ENCODE measurements around the gene SLC26A8. TPM values are rescaled to one million over a fixed set of nuclear protein-coding genes. Genes with fewer than 3 reads are reported as not detected.
"Not testable (repeated sequence)": the region's sequence is repeated elsewhere in the genome, so short reads cannot be mapped to it uniquely, and the experiment has no call there.

The SLC26A8 gene
- total and polyA plus RNA-seq, 3 experiments from 2014 or later, result not detected

DNA sequence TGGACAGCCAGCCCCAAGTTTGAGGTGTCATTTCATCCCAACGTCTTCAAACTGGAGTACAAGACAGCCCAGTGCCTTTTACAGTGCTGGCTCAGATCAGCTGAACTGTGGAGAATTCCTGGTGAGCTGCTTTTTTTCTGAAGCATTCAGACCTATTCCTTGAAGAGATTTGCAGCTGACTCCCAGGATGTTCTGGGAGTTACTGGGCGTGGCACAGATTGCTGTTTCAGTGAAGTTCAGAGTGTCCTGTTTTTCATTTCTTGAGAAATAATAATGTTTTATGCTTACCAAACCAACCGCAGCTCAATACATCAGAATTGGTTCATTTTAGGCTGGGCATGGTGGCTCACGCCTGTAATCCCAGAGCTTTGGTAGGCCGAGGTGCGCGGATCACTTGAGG, 70.1 kb downstream of the SLC26A8 start:
- Histone ChIP-seq H3K4me1 (ENCODE audit: insufficient read depth, low read length) (no peaks in the 10 kb centered on the region), H3K4me3 (ENCODE audit: low read length) (no peak overlapping the region), H3K27me3 (ENCODE audit: insufficient read depth, low read length, poor library complexity, severe bottlenecking) (no peaks in the 10 kb centered on the region), H3K9me3 (ENCODE audit: low read length) (no peaks in the 10 kb centered on the region), H3K36me3 (ENCODE audit: insufficient read depth, low read length) (no peaks in the 10 kb centered on the region), H3K27ac (ENCODE audit: low read depth, low read length) (no peak overlapping the region)
- Mint-ChIP-seq H3K27me3 (peaks cover 11 to 25% of the 10 kb centered on the region in 2 donors), H3K9me3 (no peaks in the 10 kb centered on the region), H3K4me3 (no peak overlapping the region), H3K36me3 (no peaks in the 10 kb centered on the region), H3K27ac (no peak overlapping the region), H3K4me1 (no peaks in the 10 kb centered on the region)
- CTCF ChIA-PET, result interaction anchor here (1.5 kb wide), 1 partner anchor 22 kb away, joined by 3 read pairs; no protein-coding TSS in a partner anchor
- POLR2A ChIA-PET, result no interaction called here
- no peak for DNase-seq

DNA sequence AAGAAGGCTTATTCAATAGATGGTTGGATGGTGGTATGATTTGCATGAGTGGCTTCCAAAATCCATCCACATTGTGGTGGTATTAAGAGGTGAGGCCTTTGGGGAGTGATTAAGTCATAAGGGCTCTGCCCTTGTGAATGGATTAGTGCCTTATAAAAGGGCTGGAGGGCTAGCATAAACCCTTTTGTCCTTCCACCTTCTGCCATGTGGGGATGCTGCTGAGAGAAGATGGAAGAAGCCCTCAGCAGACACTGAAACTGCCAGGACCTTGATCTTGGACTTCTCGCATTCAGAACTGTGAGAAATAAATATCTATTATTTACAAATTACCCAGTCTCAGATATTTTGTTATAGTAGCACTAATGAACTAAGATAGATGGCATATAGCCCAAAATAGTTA, 75.7 kb downstream of the SLC26A8 start:
- POLR2A ChIA-PET, result no interaction called here
- CTCF ChIA-PET, result no interaction called here

DNA sequence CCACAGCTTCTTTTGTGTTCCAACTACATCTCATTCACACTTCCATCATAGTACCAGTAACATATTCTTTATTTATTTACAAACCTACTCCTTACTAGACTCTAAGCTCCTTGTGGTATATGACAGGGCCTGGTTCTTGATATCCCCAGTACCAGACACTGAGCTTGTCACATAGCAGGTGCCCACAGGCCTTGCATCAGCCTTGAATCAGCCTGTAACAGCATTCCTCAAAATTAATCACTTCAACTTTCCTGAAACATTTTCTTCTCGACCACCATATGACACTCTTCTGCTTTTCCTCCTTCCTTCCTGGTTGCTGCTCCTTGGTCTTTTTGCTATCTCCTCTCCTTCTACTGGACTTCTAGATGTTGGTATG, 78.8 kb downstream of the SLC26A8 start:
- Mint-ChIP-seq H3K4me1 (no peaks in the 10 kb centered on the region), H3K36me3 (peaks cover 0 to 3% (median 0%) of the 10 kb centered on the region in 3 donors), H3K27me3 (peaks cover under 1 to 9% of the 10 kb centered on the region in 2 donors), H3K4me3 (no peak overlapping the region), H3K9me3 (no peaks in the 10 kb centered on the region), H3K27ac (no peak overlapping the region)
- Histone ChIP-seq H3K4me3 (ENCODE audit: low read length) (no peak overlapping the region), H3K36me3 (ENCODE audit: insufficient read depth, low read length) (no peaks in the 10 kb centered on the region), H3K4me1 (ENCODE audit: insufficient read depth, low read length) (no peaks in the 10 kb centered on the region), H3K27ac (ENCODE audit: low read depth, low read length) (no peak overlapping the region), H3K27me3 (ENCODE audit: insufficient read depth, low read length, poor library complexity, severe bottlenecking) (no peaks in the 10 kb centered on the region), H3K9me3 (ENCODE audit: low read length) (no peaks in the 10 kb centered on the region)
- ChIA-PET POLR2A (no interaction called here), CTCF (no interaction called here)
- no peak for DNase-seq

More for the DNA sequence above, 75.7 kb downstream of the SLC26A8 start:
- Mint-ChIP-seq H3K36me3 (peaks cover 0 to 3% (median 0%) of the 10 kb centered on the region in 3 donors), H3K4me3 (no peak overlapping the region), H3K9me3 (no peaks in the 10 kb centered on the region), H3K27ac (no peak overlapping the region), H3K27me3 (peaks cover 0 to 5% of the 10 kb centered on the region in 2 donors), H3K4me1 (no peaks in the 10 kb centered on the region)
- no peaks in the 10 kb centered on the region for H3K36me3 ChIP-seq (ENCODE audit: insufficient read depth, low read length)
- no peaks in the 10 kb centered on the region for H3K9me3 ChIP-seq (ENCODE audit: low read length)
- no peak overlapping the region for H3K4me3 ChIP-seq (ENCODE audit: low read length)
- H3K27me3 ChIP-seq (ENCODE audit: insufficient read depth, low read length, poor library complexity, severe bottlenecking), result no peaks in the 10 kb centered on the region
- H3K4me1 ChIP-seq (ENCODE audit: insufficient read depth, low read length), result no peaks in the 10 kb centered on the region
- no peak overlapping the region for H3K27ac ChIP-seq (ENCODE audit: low read depth, low read length)
- DNase-seq, result no peak

DNA sequence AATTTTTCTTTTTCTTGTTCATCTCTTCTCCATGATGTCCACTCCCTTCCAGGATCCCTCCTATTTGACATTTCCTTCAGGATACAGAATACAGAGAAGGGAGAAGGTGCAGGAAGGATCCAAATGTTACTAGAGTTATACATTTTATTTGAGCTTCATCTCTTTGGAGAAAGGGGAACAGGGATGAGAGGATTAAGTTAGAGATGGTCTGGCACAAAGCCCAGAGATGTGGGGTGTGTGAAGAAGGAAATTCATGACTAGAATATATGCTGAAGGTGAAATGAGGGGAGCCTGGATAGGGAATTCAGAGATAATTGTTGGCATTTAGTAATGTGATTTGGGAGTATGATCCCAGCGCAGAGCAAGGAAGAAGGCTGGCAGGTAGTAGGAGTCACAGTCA, 81.1 kb downstream of the SLC26A8 start:
- no peaks in the 10 kb centered on the region for H3K27me3 ChIP-seq (ENCODE audit: insufficient read depth, low read length, poor library complexity, severe bottlenecking)
- peak overlapping the region in 1 of 8 donors; percentile 20 for H3K27ac Mint-ChIP-seq
- ChIA-PET CTCF (no interaction called here), POLR2A (no interaction called here)
- H3K9me3 ChIP-seq (ENCODE audit: low read length), result no peaks in the 10 kb centered on the region
- no peak for DNase-seq
- H3K4me3 ChIP-seq (ENCODE audit: low read length), result no peak overlapping the region
- H3K27ac ChIP-seq (ENCODE audit: low read depth, low read length), result no peak overlapping the region
- H3K9me3 Mint-ChIP-seq, result peaks cover 0 to 2% (median 0%) of the 10 kb centered on the region in 5 donors
- no peaks in the 10 kb centered on the region for H3K36me3 ChIP-seq (ENCODE audit: insufficient read depth, low read length)
- peaks cover 6 to 19% of the 10 kb centered on the region in 2 donors for H3K27me3 Mint-ChIP-seq
- H3K36me3 Mint-ChIP-seq, result peaks cover 0 to 5% (median 3%) of the 10 kb centered on the region in 3 donors
- no peak overlapping the region for H3K4me3 Mint-ChIP-seq
- H3K4me1 ChIP-seq (ENCODE audit: insufficient read depth, low read length), result no peaks in the 10 kb centered on the region
- no peaks in the 10 kb centered on the region for H3K4me1 Mint-ChIP-seq

DNA sequence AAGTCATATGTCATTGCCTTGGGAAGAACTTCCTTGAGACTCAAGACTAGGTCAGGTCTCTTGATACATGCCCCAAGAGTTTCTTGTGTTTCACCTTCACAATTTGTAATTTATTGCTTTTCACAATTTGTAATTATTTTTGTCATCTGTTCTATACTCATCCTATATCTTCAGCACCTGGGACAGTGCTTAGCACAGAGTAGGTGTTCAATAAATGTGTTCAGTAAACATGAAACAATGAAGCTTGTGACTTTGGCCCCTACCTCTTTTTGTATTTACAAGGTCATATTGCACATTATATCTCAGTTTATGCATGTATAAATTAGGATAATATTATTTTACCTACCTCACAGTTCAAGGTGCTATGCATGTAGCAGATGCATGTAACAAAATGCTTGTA, 82.1 kb downstream of the SLC26A8 start:
- no peaks in the 10 kb centered on the region for H3K36me3 ChIP-seq (ENCODE audit: insufficient read depth, low read length)
- no peaks in the 10 kb centered on the region for H3K27me3 ChIP-seq (ENCODE audit: insufficient read depth, low read length, poor library complexity, severe bottlenecking)
- no peaks in the 10 kb centered on the region for H3K9me3 ChIP-seq (ENCODE audit: low read length)
- Mint-ChIP-seq H3K4me1 (no peaks in the 10 kb centered on the region), H3K9me3 (peaks cover 0 to 2% (median 0%) of the 10 kb centered on the region in 5 donors), H3K27ac (no peak overlapping the region), H3K4me3 (no peak overlapping the region), H3K36me3 (peaks cover 0 to 5% (median 3%) of the 10 kb centered on the region in 3 donors), H3K27me3 (peaks cover 6 to 19% of the 10 kb centered on the region in 2 donors)
- ChIA-PET POLR2A (no interaction called here), CTCF (no interaction called here)
- no peak overlapping the region for H3K27ac ChIP-seq (ENCODE audit: low read depth, low read length)
- H3K4me3 ChIP-seq (ENCODE audit: low read length), result no peak overlapping the region
- no peak for DNase-seq
- no peaks in the 10 kb centered on the region for H3K4me1 ChIP-seq (ENCODE audit: insufficient read depth, low read length)

DNA sequence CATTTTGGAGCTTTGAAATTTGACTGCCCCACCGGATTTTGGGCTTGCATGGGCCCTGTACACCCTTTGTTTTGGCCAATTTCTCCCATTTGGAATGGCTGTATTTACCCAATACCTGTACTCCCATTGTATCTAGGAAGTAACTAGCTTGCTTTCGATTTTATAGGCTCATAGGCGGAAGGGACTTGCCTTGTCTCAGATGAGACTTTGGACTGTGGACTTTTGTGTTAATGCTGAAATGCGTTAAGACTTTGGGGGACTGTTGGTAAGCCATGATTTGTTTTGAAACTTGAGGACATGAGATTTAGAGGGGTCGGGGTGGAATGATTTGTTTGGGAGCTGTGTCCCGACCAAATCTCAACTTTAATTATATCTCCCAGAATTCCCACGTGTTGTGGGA, 83.3 kb downstream of the SLC26A8 start:
- CTCF ChIA-PET; H3K27ac Mint-ChIP-seq; POLR2A ChIA-PET; H3K36me3 ChIP-seq (ENCODE audit: insufficient read depth, low read length); H3K36me3 Mint-ChIP-seq; H3K9me3 ChIP-seq (ENCODE audit: low read length); H3K9me3 Mint-ChIP-seq; H3K4me1 ChIP-seq (ENCODE audit: insufficient read depth, low read length); DNase-seq; H3K4me3 Mint-ChIP-seq; H3K4me1 Mint-ChIP-seq; H3K4me3 ChIP-seq (ENCODE audit: low read length); H3K27me3 ChIP-seq (ENCODE audit: insufficient read depth, low read length, poor library complexity, severe bottlenecking); H3K27ac ChIP-seq (ENCODE audit: low read depth, low read length): not testable (repeated sequence)
- peaks cover 6 to 19% of the 10 kb centered on the region in 2 donors for H3K27me3 Mint-ChIP-seq

DNA sequence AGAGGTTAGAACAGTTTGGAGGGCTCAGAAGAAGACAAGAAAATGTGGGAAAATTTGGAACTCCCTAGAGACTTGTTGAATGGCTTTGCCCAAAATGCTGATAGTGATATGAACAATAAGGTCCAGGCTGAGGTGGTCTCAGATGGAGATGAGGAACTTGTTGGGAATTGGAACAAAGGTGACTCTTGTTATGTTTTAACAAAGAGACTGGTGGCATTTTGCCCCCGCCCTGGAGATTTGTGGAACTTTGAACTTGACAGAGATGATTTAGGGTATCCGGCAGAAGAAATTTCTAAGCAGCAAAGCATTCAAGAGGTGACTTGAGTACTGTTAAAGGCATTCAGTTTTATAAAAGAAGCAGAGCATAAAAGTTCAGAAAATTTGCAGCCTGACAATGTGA, 84.4 kb downstream of the SLC26A8 start:
- H3K36me3 Mint-ChIP-seq; H3K27me3 ChIP-seq (ENCODE audit: insufficient read depth, low read length, poor library complexity, severe bottlenecking); CTCF ChIA-PET; H3K4me3 Mint-ChIP-seq; H3K27ac Mint-ChIP-seq; DNase-seq; H3K27ac ChIP-seq (ENCODE audit: low read depth, low read length); POLR2A ChIA-PET; H3K36me3 ChIP-seq (ENCODE audit: insufficient read depth, low read length); H3K4me1 Mint-ChIP-seq; H3K4me3 ChIP-seq (ENCODE audit: low read length); H3K9me3 ChIP-seq (ENCODE audit: low read length); H3K4me1 ChIP-seq (ENCODE audit: insufficient read depth, low read length); H3K9me3 Mint-ChIP-seq: not testable (repeated sequence)
- peaks cover 8 to 26% of the 10 kb centered on the region in 2 donors for H3K27me3 Mint-ChIP-seq

DNA sequence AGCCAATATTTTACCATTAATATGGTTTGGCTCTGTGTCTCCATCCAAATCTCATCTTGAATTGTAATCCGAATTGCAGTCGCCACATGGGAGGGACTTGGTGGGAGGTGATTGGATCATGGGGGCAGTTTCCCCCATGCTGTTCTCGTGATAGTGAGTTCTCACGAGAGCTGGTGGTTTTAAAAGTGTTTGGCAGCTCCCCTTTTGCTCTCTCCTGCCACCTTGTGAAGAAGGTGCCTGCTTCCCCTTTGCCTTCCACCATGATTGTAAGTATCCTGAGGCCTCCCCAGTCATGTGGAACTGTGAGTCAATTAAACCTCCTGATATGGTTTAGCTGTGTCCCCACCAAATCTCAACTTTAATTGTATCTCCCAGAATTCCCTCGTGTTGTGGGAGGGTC, 85.2 kb downstream of the SLC26A8 start:
- H3K9me3 ChIP-seq (ENCODE audit: low read length); CTCF ChIA-PET: not testable (repeated sequence)

More for the DNA sequence above, 85.2 kb downstream of the SLC26A8 start:
- H3K27ac Mint-ChIP-seq; H3K36me3 ChIP-seq (ENCODE audit: insufficient read depth, low read length); H3K9me3 Mint-ChIP-seq; H3K4me1 ChIP-seq (ENCODE audit: insufficient read depth, low read length); H3K4me3 Mint-ChIP-seq; H3K36me3 Mint-ChIP-seq; H3K4me1 Mint-ChIP-seq; H3K4me3 ChIP-seq (ENCODE audit: low read length); POLR2A ChIA-PET; H3K27ac ChIP-seq (ENCODE audit: low read depth, low read length); DNase-seq; H3K27me3 ChIP-seq (ENCODE audit: insufficient read depth, low read length, poor library complexity, severe bottlenecking): not testable (repeated sequence)
- peaks cover 8 to 26% of the 10 kb centered on the region in 2 donors for H3K27me3 Mint-ChIP-seq

Data from CD8-positive, alpha-beta memory T cell (primary cell).